Measurements from ENCODE around the gene TAB3. TPM values are rescaled to one million over a fixed set of nuclear protein-coding genes. Genes with fewer than 3 reads are reported as not detected.

The TAB3 gene
- total and polyA plus RNA-seq, 9 of the 15 experiments (the other 6 are each of a cell fraction or from before 2014, with no cell fraction given) = 2.4 to 31.1 (median 15.5) TPM

DNA sequence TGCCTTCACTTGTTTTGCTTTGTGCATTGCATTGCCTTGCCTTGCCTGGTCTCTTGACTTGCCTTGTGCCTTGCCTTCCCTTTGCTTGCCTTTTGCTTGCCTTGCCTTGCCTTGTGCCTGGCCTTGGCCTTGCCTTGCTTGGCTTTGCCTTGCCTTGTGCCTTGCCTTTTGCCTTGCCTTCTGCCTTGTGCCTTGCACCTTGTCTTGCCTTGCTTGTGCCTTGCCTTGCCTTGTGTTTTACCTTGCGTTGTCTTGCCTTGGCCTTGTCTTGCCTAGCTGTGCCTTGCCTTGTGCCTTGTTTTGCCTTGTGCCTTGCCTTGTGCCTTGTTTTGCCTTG, 95.3 kb downstream of the TAB3 start:
- Histone ChIP-seq H3K4me3 (no peak overlapping the region), H4K20me1 (replicated peaks; ENCODE audit: control insufficient read depth, insufficient read depth, low read length) (no peaks in the 10 kb centered on the region), H3K36me3 (ENCODE audit: control insufficient read depth, insufficient read depth, low read length) (no peaks in the 10 kb centered on the region), H2AFZ (ENCODE audit: low read depth, low read length) (no peak overlapping the region), H3K79me2 (ENCODE audit: control insufficient read depth, insufficient read depth, low read length) (no peaks in the 10 kb centered on the region), H3K9me1 (ENCODE audit: control insufficient read depth, insufficient read depth, low read length) (no peaks in the 10 kb centered on the region), H3K27ac (ENCODE audit: extremely low read depth, low read depth, low read length) (no peak overlapping the region), H3K4me2 (ENCODE audit: insufficient read depth, low read length) (no peak overlapping the region), H3K4me1 (replicated peaks in 1 of 2; ENCODE audit: control insufficient read depth in 2 of 2, insufficient read depth in 2 of 2, low read length in 2 of 2) (no peaks in the 10 kb centered on the region), H3K9me3 (replicated peaks; ENCODE audit: control insufficient read depth, insufficient read depth, low read depth, low read length) (no peaks in the 10 kb centered on the region), H3K27me3 (ENCODE audit: control insufficient read depth in 2 of 2, insufficient read depth in 2 of 2, low read length in 2 of 2) (no peaks in the 10 kb centered on the region), H3K9ac (ENCODE audit: insufficient read depth in 1 of 2, low read depth in 2 of 2, low read length in 2 of 2) (no peak overlapping the region)
- BruUV-seq (replicated peaks) = no TSS peak
- ChIA-PET CTCF (ENCODE audit: low intra/inter-chr PET ratio) (no interaction called here), POLR2A (no interaction called here)
- no peak for FAIRE-seq
- WGBS (ENCODE audit: insufficient coverage, low coverage, missing lambda C conversion rate) = 0% methylated on average over 1 of the region's 1 CpG
- in situ Hi-C loops (cut with MboI) = no loop called here
- no peak for ATAC-seq
- no peak for DNase-seq (ENCODE audit: extremely low read depth in 1 of 4, low spot score in 3 of 4)
- intact Hi-C loops (cut with micrococcal nuclease) = no loop called here
- TF ChIP-seq ZNF165 (CRISPR knock-in tag; IDR thresholded peaks at IDR 0.05; ENCODE audit: borderline replicate concordance) (no peak), ZNF445 (CRISPR knock-in tag; IDR thresholded peaks at IDR 0.05; ENCODE audit: low read depth) (no peak), STAT5B (CRISPR knock-in tag; IDR thresholded peaks at IDR 0.05) (no peak), PCBP2 (IDR thresholded peaks at IDR 0.05; ENCODE audit: low read depth, low read length, poor library complexity, severe bottlenecking) (no peak), SRSF7 (optimal IDR thresholded peaks at IDR 0.05; ENCODE audit: low read depth, low read length) (no peak), ZNF12 (CRISPR knock-in tag; IDR thresholded peaks at IDR 0.05) (no peak), NCOR1 (IDR thresholded peaks at IDR 0.05) (no peak), TSC22D4 (tag; IDR thresholded peaks at IDR 0.05) (no peak), PYGO2 (tag; IDR thresholded peaks at IDR 0.05) (no peak), PTBP1 (IDR thresholded peaks at IDR 0.05; ENCODE audit: low read depth, low read length) (no peak), PTRF (tag; IDR thresholded peaks at IDR 0.05) (no peak), ZNF431 (CRISPR knock-in tag; IDR thresholded peaks at IDR 0.05) (no peak), KDM5B (IDR thresholded peaks at IDR 0.05; ENCODE audit: insufficient replicate concordance, low read depth, low read length) (no peak), MBD2 (IDR thresholded peaks at IDR 0.05; ENCODE audit: borderline replicate concordance, low read depth) (no peak), ZNF347 (CRISPR knock-in tag; IDR thresholded peaks at IDR 0.05; ENCODE audit: low read depth) (no peak)
- TF ChIP-seq, protein P1, sequence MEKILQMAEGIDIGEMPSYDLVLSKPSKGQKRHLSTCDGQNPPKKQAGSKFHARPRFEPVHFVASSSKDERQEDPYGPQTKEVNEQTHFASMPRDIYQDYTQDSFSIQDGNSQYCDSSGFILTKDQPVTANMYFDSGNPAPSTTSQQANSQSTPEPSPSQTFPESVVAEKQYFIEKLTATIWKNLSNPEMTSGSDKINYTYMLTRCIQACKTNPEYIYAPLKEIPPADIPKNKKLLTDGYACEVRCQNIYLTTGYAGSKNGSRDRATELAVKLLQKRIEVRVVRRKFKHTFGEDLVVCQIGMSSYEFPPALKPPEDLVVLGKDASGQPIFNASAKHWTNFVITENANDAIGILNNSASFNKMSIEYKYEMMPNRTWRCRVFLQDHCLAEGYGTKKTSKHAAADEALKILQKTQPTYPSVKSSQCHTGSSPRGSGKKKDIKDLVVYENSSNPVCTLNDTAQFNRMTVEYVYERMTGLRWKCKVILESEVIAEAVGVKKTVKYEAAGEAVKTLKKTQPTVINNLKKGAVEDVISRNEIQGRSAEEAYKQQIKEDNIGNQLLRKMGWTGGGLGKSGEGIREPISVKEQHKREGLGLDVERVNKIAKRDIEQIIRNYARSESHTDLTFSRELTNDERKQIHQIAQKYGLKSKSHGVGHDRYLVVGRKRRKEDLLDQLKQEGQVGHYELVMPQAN (IDR thresholded peaks at IDR 0.05; ENCODE audit: borderline replicate concordance) = no peak
- TF ChIP-seq, protein P2, sequence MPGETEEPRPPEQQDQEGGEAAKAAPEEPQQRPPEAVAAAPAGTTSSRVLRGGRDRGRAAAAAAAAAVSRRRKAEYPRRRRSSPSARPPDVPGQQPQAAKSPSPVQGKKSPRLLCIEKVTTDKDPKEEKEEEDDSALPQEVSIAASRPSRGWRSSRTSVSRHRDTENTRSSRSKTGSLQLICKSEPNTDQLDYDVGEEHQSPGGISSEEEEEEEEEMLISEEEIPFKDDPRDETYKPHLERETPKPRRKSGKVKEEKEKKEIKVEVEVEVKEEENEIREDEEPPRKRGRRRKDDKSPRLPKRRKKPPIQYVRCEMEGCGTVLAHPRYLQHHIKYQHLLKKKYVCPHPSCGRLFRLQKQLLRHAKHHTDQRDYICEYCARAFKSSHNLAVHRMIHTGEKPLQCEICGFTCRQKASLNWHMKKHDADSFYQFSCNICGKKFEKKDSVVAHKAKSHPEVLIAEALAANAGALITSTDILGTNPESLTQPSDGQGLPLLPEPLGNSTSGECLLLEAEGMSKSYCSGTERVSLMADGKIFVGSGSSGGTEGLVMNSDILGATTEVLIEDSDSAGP (CRISPR knock-in tag; IDR thresholded peaks at IDR 0.05) = no peak
- TF ChIP-seq, protein P3, sequence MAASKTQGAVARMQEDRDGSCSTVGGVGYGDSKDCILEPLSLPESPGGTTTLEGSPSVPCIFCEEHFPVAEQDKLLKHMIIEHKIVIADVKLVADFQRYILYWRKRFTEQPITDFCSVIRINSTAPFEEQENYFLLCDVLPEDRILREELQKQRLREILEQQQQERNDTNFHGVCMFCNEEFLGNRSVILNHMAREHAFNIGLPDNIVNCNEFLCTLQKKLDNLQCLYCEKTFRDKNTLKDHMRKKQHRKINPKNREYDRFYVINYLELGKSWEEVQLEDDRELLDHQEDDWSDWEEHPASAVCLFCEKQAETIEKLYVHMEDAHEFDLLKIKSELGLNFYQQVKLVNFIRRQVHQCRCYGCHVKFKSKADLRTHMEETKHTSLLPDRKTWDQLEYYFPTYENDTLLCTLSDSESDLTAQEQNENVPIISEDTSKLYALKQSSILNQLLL (CRISPR knock-in tag; IDR thresholded peaks at IDR 0.05; ENCODE audit: borderline replicate concordance) = no peak
